Measurements from ENCODE around the gene TRIM71. TPM values are rescaled to one million over a fixed set of nuclear protein-coding genes. Genes with fewer than 3 reads are reported as not detected.
"Not testable (repeated sequence)": the region's sequence is repeated elsewhere in the genome, so short reads cannot be mapped to it uniquely, and the experiment has no call there.

Gene TRIM71
- total RNA-seq, 1 donor from 2014 or later = under 0.01 TPM

DNA sequence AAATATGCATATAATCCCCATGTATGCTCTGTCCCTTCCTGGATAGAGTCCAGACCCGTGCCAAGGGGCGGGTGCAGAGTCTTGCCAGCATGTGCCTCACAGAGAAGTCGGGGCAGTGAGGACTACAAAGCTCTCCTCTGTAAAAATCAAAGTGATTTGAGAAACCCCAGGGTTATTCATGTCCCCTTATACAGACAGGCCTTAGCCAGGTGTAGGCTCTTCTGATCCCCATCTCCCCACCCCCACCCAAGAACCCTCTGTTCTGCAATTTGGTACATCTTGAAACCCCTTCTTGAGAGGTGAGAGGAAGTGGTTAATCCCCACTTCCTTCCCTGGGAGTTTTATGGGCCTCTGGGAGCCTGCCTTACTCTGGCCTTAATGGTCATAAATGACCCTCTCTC is 24.7 kb downstream of the TRIM71 start:
- DNase-seq (ENCODE audit: low read depth in 2 of 2) = no peak

DNA sequence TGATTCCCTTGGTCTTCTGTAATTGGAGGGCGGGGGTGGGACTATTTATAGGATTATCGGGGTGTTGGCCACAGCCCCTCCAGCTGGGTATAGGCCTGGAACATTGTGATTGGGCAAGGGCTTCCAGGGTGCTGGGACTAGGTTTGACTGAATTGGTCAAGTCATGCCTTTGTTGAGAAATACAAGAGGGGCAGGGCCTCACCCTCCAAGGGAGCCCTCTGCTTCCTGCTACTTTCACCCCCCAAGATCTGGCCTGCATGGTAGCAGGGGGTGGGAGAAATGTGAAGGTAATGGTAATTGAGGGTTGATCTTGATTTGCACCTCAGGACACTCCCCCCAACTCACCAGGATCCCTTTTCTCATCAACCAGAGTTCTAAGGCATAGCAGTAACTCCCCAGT is 25.2 kb downstream of the TRIM71 start:
- DNase-seq (ENCODE audit: low read depth in 2 of 2) = no peak

DNA sequence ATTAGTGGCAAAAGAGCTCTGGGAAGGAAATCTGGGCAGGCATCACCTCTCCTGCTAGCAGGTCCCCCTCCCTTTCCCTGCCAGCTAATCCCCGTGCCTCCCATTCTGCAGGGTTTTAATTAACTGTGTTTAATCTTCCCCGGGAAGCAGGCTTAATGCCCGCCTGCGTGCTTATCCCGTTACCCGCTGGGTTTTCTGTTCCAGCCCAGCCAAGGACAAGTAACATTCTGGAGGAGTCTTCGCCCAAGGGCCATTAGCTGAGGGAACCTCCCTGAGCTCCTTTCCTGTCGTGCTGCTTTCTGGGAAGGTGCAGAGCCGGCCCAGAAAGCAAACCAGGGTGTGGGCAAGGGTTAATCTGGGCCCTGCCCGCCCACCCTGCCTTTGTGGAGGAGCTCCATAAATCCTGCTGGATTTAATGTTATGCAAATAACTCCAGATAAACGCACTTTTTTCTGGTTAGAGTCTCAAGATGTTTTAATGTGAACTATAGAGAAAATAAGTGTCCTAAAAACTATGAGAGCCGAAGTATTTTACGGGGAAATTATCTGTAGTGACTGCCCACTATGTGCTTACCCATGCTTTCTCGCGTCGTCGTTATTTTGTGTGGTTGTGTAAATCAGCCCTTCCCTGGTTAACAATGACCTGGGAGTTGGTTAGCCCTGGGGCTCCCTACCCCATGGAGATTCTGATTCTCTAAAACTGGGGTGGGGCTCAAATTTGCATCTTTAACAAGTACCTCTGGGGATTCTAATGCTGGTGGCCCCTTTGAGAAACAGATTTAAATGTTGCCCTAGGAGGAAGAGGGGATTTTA is 25.9 kb downstream of the TRIM71 start:
- no peak for DNase-seq (ENCODE audit: low read depth in 2 of 2)

DNA sequence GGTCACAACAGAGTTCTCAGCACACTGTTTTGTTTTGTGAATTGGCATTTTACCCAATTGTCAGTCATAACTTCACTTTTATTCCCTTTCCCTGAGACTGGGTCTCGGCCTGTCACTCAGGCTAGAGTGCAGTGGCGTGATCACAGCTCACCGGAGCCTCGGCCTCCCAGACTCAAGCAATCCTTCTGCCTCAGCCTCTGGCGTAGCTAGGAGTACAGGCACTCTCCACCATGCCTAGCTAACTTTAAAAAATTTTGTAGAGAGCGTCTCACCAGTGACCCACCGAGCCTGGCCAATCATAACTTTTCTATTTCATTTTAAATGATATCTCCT is 26.5 kb downstream of the TRIM71 start:
- no peak for DNase-seq (ENCODE audit: low read depth in 2 of 2)

DNA sequence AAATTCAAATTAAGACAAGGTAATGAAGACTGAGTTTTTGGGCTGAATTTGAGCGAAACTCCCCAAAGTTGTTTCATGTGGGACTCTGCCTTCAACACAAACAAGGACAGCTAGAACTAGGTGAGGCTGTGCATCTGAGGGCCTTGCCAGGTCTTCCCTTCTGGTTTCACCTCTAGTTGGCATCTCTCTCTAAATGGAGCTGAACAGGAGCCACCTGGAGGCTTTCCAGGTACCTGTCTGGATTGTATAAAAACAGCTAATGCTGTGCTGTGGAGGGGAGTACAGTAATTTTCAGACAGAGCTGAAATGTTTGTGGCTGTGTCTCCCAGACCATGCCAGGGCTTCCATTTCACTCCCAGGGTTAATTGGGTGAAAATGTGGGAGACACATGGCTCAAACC is 27.1 kb downstream of the TRIM71 start:
- no peak for DNase-seq (ENCODE audit: low read depth in 2 of 2)

DNA sequence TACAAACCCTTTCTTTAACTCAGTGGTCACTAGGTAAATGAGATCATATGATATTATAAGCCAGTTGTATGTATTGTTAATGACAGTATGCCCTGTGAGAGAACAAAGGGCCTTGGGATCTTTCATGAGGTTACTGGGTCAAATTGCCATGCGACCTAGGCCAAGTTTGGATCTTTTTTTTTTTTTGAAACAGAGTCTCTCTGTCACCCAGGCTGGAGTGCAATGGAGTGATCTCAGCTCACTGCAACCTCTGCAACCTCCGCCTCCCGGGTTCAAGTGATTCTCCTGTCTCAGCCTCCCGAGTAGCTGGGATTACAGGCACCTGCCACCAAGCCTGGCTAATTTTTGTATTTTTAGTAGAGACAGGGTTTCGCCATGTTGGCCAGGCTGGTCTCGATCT is 27.7 kb downstream of the TRIM71 start:
- not testable (repeated sequence) for DNase-seq (ENCODE audit: low read depth in 2 of 2)

DNA sequence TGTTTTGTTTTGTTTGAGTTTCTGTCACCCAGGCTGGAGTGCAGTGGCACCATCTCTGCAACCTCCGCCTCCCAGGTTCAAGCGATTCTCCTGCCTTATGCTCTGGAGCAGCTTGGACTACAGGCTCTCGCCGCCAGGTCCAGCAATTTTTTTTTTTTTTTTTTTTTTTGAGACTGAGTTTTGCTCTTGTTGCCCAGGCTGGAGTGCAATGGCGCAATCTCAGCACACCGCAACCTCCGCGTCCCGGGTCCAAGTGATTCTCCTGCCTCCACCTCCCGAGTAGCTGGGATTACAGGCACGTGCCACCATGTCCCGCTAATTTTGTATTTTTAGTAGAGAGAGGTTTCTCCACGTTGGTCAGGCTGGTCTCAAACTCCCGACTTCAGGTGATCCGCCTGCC is 29.2 kb downstream of the TRIM71 start:
- DNase-seq (ENCODE audit: low read depth in 2 of 2) = not testable (repeated sequence)

DNA sequence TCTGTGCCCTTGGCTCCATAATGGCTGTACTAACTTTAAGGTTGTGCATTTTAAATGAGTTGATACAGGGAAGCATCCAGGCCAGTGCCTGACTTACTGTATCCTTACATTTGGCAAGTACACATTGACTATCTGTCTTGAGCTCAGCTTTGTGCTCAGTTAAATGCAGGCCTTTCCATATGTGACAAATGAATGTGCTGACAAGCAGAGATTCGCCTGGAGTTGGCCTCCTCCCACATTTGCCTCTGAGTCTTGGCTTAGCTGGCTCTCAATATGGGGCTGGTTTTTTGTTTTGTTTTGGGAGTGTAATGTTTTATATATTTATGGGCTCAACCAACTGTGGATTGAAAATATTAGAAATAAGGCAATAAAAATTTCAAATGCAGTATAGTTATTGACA is 29.7 kb downstream of the TRIM71 start:
- DNase-seq (ENCODE audit: low read depth in 2 of 2) = no peak

DNA sequence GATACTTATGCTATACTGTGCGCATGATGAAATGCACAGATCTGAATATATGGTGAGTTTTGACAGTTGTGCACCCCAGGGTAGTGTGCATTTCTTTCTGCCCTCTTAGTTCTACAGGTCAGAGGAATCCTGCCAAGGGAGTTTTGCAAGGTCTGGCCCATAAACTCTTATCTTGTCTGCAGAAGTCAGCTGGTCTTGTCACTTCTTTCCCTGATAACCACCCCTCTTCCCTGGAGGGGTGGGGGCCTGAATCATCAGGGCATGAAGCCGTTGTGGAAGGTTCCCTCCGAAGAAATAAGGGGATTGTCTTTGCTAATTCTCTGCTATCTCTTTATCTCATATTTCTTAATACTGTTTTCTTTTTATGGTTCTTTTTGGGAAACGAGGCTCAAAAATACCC is 30.4 kb downstream of the TRIM71 start:
- DNase-seq (ENCODE audit: low read depth in 2 of 2) = no peak

DNA sequence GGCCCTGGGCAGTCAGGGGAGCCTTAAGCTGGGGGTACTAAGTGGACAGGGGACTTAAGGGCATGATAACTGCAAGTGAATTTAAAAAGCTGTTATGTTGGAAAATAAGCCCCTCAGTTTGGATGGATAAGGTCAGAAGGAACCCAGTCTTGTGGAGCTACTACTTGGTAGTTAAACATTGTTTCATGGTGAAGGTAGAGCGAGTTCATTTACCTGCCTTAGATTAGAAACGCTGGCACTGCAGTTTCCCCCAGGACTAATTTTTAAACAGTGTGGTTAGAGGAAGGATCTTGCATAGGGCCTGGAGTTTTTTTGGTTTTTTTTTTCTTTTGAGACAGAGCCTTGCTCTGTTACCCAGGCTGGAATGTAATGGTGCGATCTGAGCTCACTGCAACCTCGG is 31.2 kb downstream of the TRIM71 start:
- no peak for DNase-seq (ENCODE audit: low read depth in 2 of 2)

DNA sequence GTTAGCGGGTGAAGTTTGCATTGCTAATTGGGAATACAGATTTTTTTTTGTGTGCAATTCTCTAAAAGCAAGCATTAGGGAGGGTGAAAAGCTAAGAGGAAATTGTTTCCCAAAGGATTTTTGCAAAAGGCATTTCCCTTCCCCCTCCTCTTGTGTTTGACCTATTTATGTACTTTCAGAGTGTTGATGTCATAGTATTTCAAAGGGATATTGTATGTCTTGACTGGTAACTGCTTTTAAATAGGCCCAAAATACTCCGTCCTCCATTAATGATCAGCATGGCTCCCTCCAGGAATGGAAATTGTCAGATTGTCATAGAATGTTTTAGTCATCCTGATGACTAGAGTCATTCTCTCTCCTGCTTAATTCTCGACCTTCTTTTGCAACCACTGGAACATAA is 32.4 kb downstream of the TRIM71 start:
- no peak for DNase-seq (ENCODE audit: low read depth in 2 of 2)

DNA sequence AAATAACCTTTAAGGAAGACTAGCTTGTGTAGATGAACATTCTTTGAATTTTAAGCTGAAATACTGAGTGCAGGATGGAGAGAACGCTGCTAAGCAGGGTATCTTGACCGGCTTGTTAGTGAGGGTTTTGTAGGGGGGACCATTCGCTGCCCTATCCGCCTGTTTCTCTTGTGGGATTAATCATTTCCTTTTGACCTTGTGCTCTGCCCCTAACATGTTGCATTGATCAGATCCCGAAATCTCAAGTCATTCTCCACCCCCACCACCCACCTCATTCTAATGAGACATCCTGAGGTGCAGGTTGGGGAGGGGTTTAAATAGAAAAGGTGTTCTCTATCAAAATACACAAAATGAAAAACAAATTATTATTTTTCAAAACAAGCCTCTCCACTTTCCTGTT is 32.8 kb downstream of the TRIM71 start:
- no peak for DNase-seq (ENCODE audit: low read depth in 2 of 2)

DNA sequence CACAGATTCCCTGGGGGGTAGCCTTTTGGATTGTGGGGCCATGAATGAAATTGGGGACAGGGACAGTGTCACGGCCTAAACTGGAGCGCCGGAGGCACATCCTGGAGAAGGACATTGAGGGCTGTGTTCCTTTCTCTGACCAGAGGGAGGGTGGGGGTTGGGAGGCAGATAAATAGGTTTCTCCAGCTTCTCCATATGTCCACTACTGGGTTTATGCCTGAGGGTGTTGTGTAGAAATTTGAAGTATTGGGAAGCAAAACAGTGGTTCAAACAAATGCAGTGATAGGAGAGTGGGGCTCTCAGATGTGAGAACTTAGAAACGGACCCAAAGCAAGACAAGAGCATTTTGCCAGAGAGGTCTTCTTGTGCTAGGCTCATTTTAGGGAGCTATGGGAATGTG is 34.3 kb downstream of the TRIM71 start:
- no peak for DNase-seq (ENCODE audit: low read depth in 2 of 2)

DNA sequence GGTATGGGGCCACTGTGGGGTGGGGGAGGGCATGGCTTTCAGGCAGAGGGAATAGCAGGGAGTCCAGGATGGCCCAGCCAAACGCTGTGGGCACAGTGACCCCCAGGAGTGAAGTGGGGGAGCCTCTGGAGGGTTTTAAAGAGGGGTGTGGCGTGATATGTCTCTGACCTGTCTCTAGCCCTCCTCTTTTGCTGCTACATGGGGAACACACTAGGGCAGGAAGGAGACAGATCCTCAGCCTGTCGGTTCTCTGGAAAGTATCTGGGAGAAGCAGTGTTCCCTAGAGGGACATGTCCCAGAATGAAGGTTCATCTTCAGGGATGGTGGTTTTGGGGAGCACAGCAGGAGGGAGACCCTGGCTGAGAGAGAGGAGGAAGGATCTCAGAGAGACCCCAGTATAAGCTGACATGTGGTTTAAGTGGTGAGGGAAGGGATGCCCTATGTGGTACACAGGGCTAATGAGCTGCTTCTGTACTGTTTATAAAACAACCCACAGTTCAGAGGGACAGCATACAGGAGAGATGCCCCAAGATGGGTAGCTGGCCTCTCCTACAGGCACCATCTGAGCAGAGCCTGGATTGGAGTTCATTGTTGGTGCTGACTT is 37.7 kb downstream of the TRIM71 start:
- DNase-seq (ENCODE audit: low read depth in 2 of 2) = no peak

DNA sequence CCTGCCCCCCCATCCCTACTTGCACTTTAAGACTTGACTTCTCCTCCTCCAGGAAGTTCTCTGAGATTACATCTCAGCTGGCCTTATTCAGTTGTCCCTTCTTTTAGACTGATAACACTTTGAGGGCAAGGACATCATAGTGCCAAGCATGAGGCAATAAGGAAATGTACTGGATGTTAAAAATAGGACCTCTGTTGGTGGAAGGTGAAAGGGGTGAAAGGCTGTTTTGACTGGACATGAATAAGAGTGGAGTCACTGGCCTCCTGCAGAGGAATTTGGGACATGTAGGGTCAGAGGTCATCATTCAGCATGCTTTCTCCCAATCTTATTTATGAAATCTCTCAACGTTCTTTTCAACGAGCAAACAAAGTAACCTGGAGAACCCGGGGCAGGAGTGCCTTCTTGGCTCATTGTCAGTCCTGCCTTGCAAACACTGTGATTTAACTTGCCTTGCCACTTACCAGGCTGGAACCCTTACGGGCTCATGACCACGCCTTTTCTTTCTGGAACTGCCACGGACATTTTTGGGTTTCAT is 38.6 kb downstream of the TRIM71 start:
- no peak for DNase-seq (ENCODE audit: low read depth in 2 of 2)

DNA sequence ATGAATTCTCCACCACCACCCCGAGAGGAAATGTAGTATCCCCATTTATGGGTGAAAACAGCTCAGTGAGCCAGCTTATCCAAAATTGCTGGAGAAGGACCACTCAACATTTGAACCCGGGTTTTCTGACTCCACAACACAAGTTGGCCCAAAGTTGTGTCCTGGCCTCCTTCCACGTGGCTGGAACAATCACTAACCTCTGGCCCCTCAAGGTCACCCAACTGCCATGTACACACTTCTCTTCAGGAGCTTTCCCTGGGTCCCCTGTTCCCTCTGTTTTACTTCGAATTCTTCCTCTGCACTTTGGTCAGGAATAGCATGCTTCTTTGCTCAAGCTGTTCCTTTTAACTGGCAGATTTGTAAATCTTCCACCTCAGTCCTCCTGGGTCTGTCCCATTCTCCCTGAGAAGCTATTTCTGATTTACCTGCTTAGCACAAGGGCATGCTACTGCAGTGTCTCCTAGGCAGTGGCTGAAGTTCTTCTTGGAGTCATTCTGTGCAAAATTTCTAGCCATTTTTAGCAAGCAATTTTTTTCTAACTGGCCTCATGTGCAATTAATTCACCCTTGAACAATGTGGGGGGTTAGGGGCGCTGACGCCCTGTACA is 39.2 kb downstream of the TRIM71 start:
- no peak for DNase-seq (ENCODE audit: low read depth in 2 of 2)

DNA sequence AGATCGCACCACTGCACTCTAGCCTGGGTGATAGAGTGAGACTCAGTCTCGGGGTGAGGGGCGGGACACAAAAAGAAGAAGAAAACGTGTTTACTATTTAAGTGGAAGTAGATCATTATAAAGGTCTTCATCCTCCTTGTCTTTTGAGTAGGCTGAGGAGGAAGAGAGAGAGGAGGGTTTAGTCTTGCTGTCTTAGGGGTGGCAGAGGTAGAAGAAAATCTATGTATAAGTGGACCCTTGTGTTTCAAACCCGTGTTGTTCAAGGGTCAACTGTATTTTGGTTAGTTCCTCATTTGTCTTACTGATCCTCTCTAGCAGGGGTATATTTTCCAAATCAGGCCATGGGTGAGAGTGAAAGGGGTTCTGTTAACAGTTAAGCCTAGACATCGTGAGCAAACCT is 40.1 kb downstream of the TRIM71 start:
- no peak for DNase-seq (ENCODE audit: low read depth in 2 of 2)

DNA sequence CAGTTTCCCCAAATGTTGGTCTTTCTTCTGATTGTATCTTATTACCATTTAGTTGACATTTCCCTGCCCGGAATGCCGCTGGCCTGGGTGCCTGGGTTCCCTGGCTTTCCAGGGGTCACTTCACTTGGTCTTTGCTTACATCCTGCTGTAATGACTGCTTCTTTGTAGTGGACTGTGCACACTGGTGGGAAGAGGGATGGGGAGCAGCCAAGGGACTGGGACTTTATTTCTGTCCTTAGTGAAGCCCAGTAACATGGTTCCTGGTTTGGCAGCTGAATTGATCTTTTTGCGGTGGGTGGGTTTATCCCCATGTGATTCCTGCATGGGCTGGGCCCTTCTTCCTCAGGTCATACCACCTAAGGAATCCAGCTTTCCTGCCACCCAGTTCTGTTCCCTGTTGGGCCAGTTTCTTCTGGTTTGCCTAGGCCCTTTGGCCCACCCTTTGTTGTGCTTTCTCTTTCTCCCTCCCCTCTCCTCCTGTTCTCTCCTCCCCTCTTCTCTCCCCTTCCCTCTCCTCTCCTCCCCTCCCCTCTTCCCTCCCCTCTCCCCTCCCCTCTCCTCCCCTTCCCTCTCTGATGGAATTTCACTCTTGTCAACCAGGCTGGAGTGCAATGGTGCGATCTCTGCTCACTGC is 41.9 kb downstream of the TRIM71 start:
- DNase-seq (ENCODE audit: low read depth in 2 of 2) = no peak

DNA sequence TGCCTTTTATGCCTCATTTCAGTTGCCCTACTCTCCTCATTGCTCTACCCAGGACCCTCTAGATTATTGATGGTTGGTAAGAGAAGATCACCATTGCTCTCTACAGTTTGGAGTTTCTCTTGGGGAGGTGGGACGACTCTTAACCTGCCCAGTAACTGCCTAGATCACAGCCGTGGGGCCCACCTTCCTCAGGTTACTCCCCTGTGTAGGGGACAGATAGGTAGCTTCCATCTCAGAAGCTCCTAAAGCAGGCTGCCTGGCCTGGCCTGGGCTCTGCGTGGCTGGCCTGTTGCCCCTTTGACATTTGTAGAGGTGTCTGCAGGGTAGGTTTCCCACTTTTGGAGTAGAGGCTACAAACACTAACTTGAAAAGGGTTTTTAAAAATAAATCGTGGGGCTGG is 42.7 kb downstream of the TRIM71 start:
- no peak for DNase-seq (ENCODE audit: low read depth in 2 of 2)

DNA sequence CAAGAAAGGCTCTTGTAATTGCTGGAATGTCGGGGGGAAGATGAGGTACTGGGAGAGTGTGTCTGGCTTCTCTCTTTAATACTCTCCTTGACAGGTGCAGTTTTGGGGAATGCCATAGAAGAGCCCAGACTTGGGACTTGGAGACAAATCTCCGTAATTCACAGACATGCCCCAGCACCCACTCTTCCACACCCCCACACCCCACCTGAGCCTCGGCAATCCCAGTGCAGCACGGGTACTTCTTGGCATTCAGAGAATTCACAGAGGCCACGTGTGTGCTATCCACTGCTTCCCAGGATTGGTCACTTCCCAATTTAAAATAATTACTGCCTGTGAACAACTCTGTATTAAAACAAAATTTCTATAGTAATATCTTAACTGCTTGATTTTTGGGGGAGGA is 43.9 kb downstream of the TRIM71 start:
- DNase-seq (ENCODE audit: low read depth in 2 of 2) = no peak

DNA sequence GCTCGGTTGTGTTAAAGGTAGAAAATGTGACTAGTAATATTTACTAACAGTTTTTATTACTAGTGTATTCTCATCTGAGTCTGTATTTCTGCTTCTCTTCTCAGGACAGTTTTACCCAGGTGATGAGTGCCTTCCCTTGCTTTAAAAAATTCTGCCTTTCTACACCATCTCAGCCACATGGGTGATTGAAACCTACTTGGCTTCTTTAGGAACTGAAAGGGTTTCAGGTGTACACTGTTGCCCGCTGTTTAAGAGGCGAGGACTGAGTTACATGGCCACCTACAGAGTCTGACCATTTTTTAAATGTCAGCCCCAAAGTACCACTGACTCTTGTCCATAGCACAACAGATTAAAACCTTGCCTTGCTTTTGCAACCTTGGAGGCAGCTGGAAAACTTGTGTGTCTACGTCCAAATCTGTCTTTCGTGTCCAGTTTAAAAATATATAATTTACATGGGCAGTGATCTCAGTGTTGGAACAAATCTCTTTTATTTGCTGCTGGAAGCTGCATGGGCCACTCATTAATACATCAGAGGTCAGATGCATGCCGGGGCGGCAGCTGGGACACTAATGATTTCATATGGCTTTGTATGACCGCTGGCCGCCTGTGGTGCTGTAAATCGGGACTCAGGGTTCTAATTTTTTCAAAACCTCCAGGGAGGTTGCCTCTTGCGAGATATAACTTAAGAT is 44.6 kb downstream of the TRIM71 start:
- DNase-seq (ENCODE audit: low read depth in 2 of 2) = no peak

Measured in dermis microvascular lymphatic vessel endothelial cell (primary cell).